Mesendoderm (in vitro differentiated cells): ENCODE measurements around the gene ZFTA. TPM values are rescaled to one million over a fixed set of nuclear protein-coding genes. Genes with fewer than 3 reads are reported as not detected.

ENCODE experiments used
- DNase-seq: peaks from one replicate; pipeline ENCODE4 v3.0.0; 2013
- H2AK5ac ChIP-seq: 2 replicates; pipeline ENCODE4 v1.6.1; 2013; ENCODE audit warnings: low read length, inconsistent platforms
- H2BK120ac ChIP-seq: 2 replicates; pipeline ENCODE4 v1.6.1; 2013; ENCODE audit warnings: low read depth, mild to moderate bottlenecking, low read length, moderate library complexity, mixed read lengths
- H2BK15ac ChIP-seq: replicated peaks from 2 replicates; pipeline ENCODE4 v1.6.1; 2013; ENCODE audit warnings: low read depth, mild to moderate bottlenecking, moderate library complexity
- H2BK5ac ChIP-seq: 2 replicates; pipeline ENCODE4 v1.6.1; 2013; ENCODE audit warnings: low read length, inconsistent platforms
- H3K18ac ChIP-seq: 2 replicates; pipeline ENCODE4 v1.6.1; 2013; ENCODE audit warnings: mild to moderate bottlenecking, low read length, mixed read lengths
- H3K23ac ChIP-seq: one replicate; pipeline ENCODE4 v1.6.1; 2013; ENCODE audit warnings: low read length
- H3K27ac ChIP-seq: 2 replicates; pipeline ENCODE4 v1.5.1; 2013; ENCODE audit warnings: low read depth, mild to moderate bottlenecking, inconsistent platforms, low read length, moderate library complexity
- H3K27me3 ChIP-seq: 2 replicates; pipeline ENCODE4 v1.6.1; 2013; ENCODE audit warnings: low read length, control low read depth, mild to moderate bottlenecking, inconsistent platforms; ENCODE audit not compliant: insufficient read depth, poor library complexity
- H3K36me3 ChIP-seq: 2 replicates; pipeline ENCODE4 v1.6.1; 2013; ENCODE audit warnings: low read length, inconsistent platforms; ENCODE audit not compliant: control insufficient read depth, insufficient read depth
- H3K4ac ChIP-seq: one replicate; pipeline ENCODE4 v1.6.1; 2013; ENCODE audit warnings: low read depth, mild to moderate bottlenecking, low read length, moderate library complexity
- H3K4me1 ChIP-seq: 2 replicates; pipeline ENCODE4 v1.6.1; 2013; ENCODE audit warnings: low read depth, low read length, inconsistent platforms; ENCODE audit not compliant: control insufficient read depth
- H3K4me2 ChIP-seq: 2 replicates; pipeline ENCODE4 v1.6.1; 2013; ENCODE audit warnings: low read length
- H3K4me3 ChIP-seq: 2 replicates; pipeline ENCODE4 v1.5.1; 2013; ENCODE audit warnings: mild to moderate bottlenecking, low read length
- H3K56ac ChIP-seq: one replicate; pipeline ENCODE4 v1.6.1; 2013; ENCODE audit warnings: low read length
- H3K79me1 ChIP-seq: 2 replicates; pipeline ENCODE4 v1.6.1; 2013; ENCODE audit warnings: low read length, inconsistent platforms
- H3K79me2 ChIP-seq: 2 replicates; pipeline ENCODE4 v1.6.1; 2013; ENCODE audit warnings: mild to moderate bottlenecking, low read length; ENCODE audit not compliant: control insufficient read depth, insufficient read depth
- H3K9ac ChIP-seq: 2 replicates; pipeline ENCODE4 v1.6.1; 2013; ENCODE audit warnings: low read length, inconsistent platforms
- H4K5ac ChIP-seq: one replicate; pipeline ENCODE4 v1.6.1; 2013; ENCODE audit warnings: low read length
- H4K8ac ChIP-seq: one replicate; pipeline ENCODE4 v1.6.1; 2013; ENCODE audit warnings: low read depth, mild to moderate bottlenecking, control low read depth, low read length, moderate library complexity
- WGBS: extraction: QIAGEN DNeasy Blood & Tissue Kit; methylation state at CpG from one replicate; pipeline ENCODE4 v1.1.7; 2013; ENCODE audit warnings: low lambda C conversion rate, missing lambda C conversion rate; ENCODE audit not compliant: insufficient coverage; ENCODE audit errors: extremely low coverage; 5-methylcytosine and 5-hydroxymethylcytosine counted together
- small RNA-seq: library from polyadenylated mRNA; stranded (forward); fragments of <200 nt; extraction: miRNeasy Mini kit (QIAGEN cat#:217004); gene quantifications from one replicate; pipeline ENCODE3, GENCODE V24; 2013; ENCODE audit not compliant: insufficient read depth

Gene ZFTA

GRCh38 chr11:63719001-63719400 is 49.6 kb downstream of the ZFTA start:
- H2AK5ac ChIP-seq, result no peak overlapping the region
- H3K4me3 ChIP-seq, result no peak overlapping the region
- H3K36me3 ChIP-seq, result no peaks in the 10 kb centered on the region
- no peak overlapping the region for H2BK15ac ChIP-seq
- no CpG with 5 or more reads among the region's 1 CpG for WGBS
- no peak for DNase-seq
- H4K8ac ChIP-seq, result no peak overlapping the region
- no peaks in the 10 kb centered on the region for H3K27me3 ChIP-seq
- H3K9ac ChIP-seq, result no peak overlapping the region
- peaks cover 3% of the 10 kb centered on the region for H3K79me2 ChIP-seq
- peaks cover 5% of the 10 kb centered on the region for H3K79me1 ChIP-seq
- H4K5ac ChIP-seq, result no peak overlapping the region
- H2BK5ac ChIP-seq, result no peak overlapping the region
- H3K27ac ChIP-seq, result no peak overlapping the region
- no peak overlapping the region for H3K4me2 ChIP-seq
- H3K18ac ChIP-seq, result no peak overlapping the region
- no peak overlapping the region for H3K23ac ChIP-seq
- no peak overlapping the region for H3K4ac ChIP-seq
- H3K4me1 ChIP-seq, result no peaks in the 10 kb centered on the region
- no peak overlapping the region for H2BK120ac ChIP-seq
- H3K56ac ChIP-seq, result no peak overlapping the region

Small RNA genes within 50 kb of the gene (small RNA-seq; reads per million reads assigned to genes)
- not detected for gene RN7SL596P
